ENCODE results near the gene DCAF10.

DCAF10 gene

DNA sequence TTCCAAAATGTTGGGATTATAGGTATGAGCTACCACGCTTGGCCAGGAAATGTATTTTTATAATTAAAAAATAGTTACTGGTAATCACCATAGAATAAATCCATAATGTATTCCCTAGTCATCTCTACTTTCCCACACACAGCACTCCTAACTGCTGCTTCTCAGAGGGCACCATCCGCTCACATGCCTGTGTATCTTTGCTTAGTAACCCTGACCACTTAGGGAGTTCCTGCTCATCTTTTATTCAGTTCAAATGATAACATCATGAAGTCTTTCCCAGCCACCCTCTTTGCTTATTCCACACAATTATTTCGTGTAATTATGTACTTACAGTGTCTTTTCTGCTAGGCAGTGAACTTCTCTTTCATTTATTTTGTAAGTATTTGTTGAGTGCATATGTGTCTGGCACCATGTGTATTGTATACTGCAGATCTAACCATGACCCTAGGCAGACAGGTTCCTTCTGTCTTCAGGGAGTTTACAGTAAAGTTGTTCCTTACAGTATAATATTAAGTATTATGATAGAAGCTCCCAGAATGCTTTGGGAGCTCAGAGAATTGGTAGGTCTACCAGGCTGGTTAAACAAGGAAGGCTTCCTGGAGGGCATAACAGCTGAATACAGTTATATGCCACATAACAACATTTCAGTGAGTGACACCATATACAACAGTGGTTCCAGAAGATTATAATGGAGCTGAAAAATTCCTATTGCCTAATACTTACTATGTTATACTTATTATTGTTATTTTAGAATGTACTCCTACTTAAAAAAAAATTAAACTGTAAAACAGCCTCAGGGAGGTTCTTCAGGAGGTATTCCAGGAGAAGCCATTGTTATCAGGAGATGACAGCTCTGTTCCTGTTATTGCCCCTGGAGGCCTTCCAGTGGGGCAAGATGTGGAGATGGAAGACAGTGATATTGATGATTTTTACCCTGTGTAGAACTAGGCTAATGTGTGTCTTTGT, 39.2 kb downstream of the DCAF10 start:
- no peak overlapping the region for H3K4me3 ChIP-seq (replicated peaks; ENCODE audit: low read depth, low read length)
- peak; percentile 72 for DNase-seq (ENCODE audit: low read depth)
- TF ChIP-seq, protein P1, sequence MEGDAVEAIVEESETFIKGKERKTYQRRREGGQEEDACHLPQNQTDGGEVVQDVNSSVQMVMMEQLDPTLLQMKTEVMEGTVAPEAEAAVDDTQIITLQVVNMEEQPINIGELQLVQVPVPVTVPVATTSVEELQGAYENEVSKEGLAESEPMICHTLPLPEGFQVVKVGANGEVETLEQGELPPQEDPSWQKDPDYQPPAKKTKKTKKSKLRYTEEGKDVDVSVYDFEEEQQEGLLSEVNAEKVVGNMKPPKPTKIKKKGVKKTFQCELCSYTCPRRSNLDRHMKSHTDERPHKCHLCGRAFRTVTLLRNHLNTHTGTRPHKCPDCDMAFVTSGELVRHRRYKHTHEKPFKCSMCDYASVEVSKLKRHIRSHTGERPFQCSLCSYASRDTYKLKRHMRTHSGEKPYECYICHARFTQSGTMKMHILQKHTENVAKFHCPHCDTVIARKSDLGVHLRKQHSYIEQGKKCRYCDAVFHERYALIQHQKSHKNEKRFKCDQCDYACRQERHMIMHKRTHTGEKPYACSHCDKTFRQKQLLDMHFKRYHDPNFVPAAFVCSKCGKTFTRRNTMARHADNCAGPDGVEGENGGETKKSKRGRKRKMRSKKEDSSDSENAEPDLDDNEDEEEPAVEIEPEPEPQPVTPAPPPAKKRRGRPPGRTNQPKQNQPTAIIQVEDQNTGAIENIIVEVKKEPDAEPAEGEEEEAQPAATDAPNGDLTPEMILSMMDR (IDR thresholded peaks at IDR 0.05; ENCODE audit: low read length, missing control alignments) = no peak

DNA sequence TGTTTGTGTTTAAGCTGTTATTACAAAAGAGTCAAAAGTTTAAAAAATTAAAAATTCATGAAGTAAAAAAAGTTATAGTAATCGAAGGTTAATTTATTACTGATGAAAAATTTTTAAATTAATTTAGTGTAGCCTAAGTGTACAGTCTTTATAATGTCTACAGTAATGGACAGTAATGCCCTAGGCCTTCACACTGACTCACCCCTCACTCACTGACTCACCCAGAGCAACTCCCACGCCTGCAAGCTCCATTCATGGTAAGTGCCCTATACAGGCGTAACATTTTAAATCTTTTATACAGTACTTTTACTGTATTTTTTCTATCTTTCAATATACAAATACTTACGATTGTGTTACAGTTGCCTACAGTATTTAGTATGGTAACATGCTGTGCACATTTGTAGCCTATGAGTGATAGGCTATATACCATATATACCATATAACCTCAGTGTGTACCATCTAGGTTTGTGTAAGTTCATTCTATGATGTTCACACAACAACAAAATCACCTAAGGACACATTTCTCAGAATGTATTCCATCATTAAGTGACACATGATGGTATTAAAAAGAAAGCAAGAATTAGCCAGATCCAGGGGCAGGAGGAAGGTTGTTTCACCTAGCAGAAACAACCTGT, 40.1 kb downstream of the DCAF10 start:
- H3K4me3 ChIP-seq (replicated peaks; ENCODE audit: low read depth, low read length) = no peak overlapping the region
- TF ChIP-seq, protein P1 (IDR thresholded peaks at IDR 0.05; ENCODE audit: low read length, missing control alignments) = no peak
- peak; percentile 82 for DNase-seq (ENCODE audit: low read depth)

DNA sequence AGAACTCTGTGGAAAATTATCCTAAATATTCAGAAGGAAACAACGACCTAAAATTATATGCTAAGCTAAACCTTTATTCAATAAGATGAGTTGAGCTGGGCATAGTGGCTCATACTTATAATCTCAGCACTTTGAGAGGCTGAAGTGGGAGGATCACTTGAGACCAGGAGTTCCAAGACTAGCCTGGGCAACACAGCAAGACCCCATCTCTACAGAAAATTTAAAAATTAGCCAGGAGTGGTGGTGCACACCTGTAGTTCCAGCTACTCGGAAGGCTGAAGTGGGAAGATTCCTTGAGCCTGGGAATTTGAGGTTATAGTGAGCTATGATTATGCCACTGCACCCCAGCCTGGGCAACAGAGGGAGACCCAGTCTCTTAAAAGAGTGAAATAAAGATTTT, 51.6 kb downstream of the DCAF10 start:
- H3K4me3 ChIP-seq (replicated peaks; ENCODE audit: low read depth, low read length) = no peak overlapping the region
- no peak for DNase-seq (ENCODE audit: low read depth)
- TF ChIP-seq, protein P1 (IDR thresholded peaks at IDR 0.05; ENCODE audit: low read length, missing control alignments) = no peak

DNA sequence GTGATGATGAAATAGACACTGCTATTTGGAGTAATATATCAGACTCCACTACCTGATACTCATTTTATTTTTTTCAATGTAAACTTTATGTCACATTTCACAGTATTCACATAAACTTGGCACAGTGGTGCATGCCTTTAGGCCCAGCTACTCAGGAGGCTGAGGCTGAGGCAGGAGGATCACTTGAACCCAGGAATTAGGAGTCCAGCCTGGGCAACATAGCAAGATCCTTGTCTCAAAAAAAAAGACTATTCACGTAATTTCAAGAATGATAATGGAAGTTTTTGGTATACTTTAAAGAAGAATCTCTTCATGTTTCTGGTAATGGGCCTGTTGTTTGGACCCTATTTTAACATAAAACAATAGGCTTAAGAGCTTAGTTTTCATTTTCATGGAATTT, 56.0 kb downstream of the DCAF10 start:
- no peak for DNase-seq (ENCODE audit: low read depth)
- no peak overlapping the region for H3K4me3 ChIP-seq (replicated peaks; ENCODE audit: low read depth, low read length)
- TF ChIP-seq, protein P1 (IDR thresholded peaks at IDR 0.05; ENCODE audit: low read length, missing control alignments) = no peak

DNA sequence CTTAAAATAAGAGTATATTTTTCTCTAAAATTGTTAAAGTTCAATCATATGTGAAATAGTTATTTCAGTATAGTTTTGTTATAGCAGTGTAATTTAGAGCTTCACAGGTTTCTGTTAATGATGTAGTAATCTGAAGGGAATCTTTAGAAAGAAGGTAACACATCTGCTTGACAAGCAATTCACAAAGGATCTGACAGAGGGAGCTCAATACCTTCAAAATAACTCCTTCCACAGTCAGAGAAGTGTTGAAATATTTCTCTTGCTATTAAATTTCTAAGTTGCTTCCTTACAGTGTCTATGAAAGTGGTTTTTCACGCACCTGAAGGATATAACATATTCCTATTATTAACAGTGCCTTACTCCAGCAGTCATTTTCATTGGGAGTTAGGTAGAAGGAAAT, 58.4 kb downstream of the DCAF10 start:
- H3K4me3 ChIP-seq (replicated peaks; ENCODE audit: low read depth, low read length) = no peak overlapping the region
- TF ChIP-seq, protein P1 (IDR thresholded peaks at IDR 0.05; ENCODE audit: low read length, missing control alignments) = peak; percentile 25
- peak; percentile 46 for DNase-seq (ENCODE audit: low read depth)

DNA sequence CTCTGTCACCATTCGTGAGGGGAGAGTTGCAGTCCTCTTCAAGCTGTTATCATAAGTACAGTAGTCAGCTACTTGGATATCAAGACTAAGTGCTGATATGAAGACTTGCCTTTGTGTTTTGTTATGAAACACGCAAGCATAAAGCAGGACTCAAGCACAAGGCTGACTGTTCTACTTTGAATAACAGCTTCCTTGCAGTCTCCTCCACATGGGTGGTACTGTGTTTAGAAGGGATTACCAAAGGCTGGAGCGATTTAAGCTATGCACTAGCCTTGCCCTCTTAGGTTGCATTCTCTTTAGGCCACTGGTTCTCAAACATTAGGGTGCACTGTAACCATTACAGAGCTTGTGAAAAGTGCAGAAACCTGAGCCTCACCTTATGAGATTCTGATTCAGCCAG, 61.9 kb downstream of the DCAF10 start:
- no peak overlapping the region for H3K4me3 ChIP-seq (replicated peaks; ENCODE audit: low read depth, low read length)
- DNase-seq (ENCODE audit: low read depth) = no peak
- TF ChIP-seq, protein P1 (IDR thresholded peaks at IDR 0.05; ENCODE audit: low read length, missing control alignments) = no peak
